ENCODE results near the gene PLXNA4. TPM values are rescaled to one million over a fixed set of nuclear protein-coding genes. Genes with fewer than 3 reads are reported as not detected.

Gene PLXNA4
- total RNA-seq, 2 donors from 2014 or later = 24.0 to 42.7 TPM

DNA sequence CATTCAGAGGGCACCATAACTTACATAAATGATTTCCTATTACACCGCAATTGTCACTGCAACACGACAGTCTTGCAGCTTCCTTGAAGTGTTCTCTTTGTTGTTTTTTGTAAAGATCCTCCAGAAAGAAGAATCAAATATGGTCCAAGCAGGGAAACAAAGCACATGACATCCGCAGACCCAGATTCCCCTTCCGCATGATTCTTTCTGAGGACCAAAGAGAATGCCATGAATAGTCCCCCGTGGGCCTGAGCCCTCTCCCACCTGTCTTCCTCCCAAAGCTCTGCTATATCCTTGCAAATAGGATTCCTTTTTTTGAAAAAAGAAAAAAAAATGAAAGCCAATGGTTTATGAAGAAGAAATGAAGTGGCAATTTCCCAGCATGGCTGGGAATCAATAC lies 10.8 kb downstream of the PLXNA4 start:
- peaks cover 15% of the 10 kb centered on the region for H3K4me1 ChIP-seq (ENCODE audit: control insufficient read depth, insufficient read depth, low read length)
- H3K27me3 ChIP-seq (ENCODE audit: control insufficient read depth, insufficient read depth, low read length, poor library complexity, severe bottlenecking) = peaks cover 33% of the 10 kb centered on the region
- peaks cover 13% of the 10 kb centered on the region for H3K36me3 Mint-ChIP-seq (ENCODE audit: low read depth)
- H3K9me3 ChIP-seq (ENCODE audit: control insufficient read depth, low read length) = no peaks in the 10 kb centered on the region
- 88 to 90% methylated on average over 5 of the region's 5 CpGs for WGBS, 2 experiments (ENCODE audit: insufficient coverage in 1 of 2, insufficient read length in 1 of 2)
- H3K9me3 Mint-ChIP-seq = no peaks in the 10 kb centered on the region
- H3K4me3 Mint-ChIP-seq = no peak overlapping the region
- no peak overlapping the region for H3K4me3 ChIP-seq (ENCODE audit: low read length)
- peaks cover 7% of the 10 kb centered on the region for H3K36me3 ChIP-seq (ENCODE audit: control insufficient read depth, insufficient read depth, low read length)
- TF ChIP-seq, protein P1, sequence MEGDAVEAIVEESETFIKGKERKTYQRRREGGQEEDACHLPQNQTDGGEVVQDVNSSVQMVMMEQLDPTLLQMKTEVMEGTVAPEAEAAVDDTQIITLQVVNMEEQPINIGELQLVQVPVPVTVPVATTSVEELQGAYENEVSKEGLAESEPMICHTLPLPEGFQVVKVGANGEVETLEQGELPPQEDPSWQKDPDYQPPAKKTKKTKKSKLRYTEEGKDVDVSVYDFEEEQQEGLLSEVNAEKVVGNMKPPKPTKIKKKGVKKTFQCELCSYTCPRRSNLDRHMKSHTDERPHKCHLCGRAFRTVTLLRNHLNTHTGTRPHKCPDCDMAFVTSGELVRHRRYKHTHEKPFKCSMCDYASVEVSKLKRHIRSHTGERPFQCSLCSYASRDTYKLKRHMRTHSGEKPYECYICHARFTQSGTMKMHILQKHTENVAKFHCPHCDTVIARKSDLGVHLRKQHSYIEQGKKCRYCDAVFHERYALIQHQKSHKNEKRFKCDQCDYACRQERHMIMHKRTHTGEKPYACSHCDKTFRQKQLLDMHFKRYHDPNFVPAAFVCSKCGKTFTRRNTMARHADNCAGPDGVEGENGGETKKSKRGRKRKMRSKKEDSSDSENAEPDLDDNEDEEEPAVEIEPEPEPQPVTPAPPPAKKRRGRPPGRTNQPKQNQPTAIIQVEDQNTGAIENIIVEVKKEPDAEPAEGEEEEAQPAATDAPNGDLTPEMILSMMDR (conservative IDR thresholded peaks at IDR 0.05) = no peak
- DNase-seq = no peak
- no peak overlapping the region for H3K27ac Mint-ChIP-seq
- H3K27me3 Mint-ChIP-seq (ENCODE audit: insufficient read depth) = peaks cover 51% of the 10 kb centered on the region
- H3K27ac ChIP-seq (ENCODE audit: low read depth, low read length) = no peak overlapping the region
- peaks cover 37% of the 10 kb centered on the region for H3K4me1 Mint-ChIP-seq
- no peak overlapping the region for H3K9ac ChIP-seq (ENCODE audit: extremely low read depth, low read length, poor library complexity, severe bottlenecking)

DNA sequence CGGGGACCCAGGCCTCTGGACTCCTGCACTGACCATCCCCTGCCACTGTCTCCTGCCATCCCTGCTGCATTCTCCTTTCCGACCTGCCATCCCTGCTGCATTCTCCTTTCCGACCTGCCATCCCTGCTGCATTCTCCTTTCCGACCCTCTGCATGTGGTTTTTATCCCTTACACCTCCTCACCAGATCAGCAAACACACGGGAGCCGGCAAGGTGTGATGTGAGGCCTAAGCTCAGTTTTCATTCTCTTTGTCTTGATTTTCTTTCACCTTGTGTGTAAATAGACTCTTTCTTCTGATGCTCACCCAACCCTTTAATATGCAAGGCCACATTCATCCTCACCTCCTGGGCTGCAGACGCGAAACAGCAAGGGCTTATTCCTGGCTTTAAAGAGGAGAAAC lies 11.4 kb downstream of the PLXNA4 start:
- Histone ChIP-seq H3K9me3 (ENCODE audit: control insufficient read depth, low read length) (no peaks in the 10 kb centered on the region), H3K4me3 (ENCODE audit: low read length) (no peak overlapping the region), H3K9ac (ENCODE audit: extremely low read depth, low read length, poor library complexity, severe bottlenecking) (no peak overlapping the region), H3K27me3 (ENCODE audit: control insufficient read depth, insufficient read depth, low read length, poor library complexity, severe bottlenecking) (peaks cover 33% of the 10 kb centered on the region), H3K4me1 (ENCODE audit: control insufficient read depth, insufficient read depth, low read length) (peaks cover 15% of the 10 kb centered on the region), H3K36me3 (ENCODE audit: control insufficient read depth, insufficient read depth, low read length) (peaks cover 7% of the 10 kb centered on the region), H3K27ac (ENCODE audit: low read depth, low read length) (no peak overlapping the region)
- peaks cover 9% of the 10 kb centered on the region for H3K36me3 Mint-ChIP-seq (ENCODE audit: low read depth)
- no peak overlapping the region for H3K27ac Mint-ChIP-seq
- DNase-seq = peak; percentile 62
- H3K27me3 Mint-ChIP-seq (ENCODE audit: insufficient read depth) = peaks cover 56% of the 10 kb centered on the region
- peaks cover 35% of the 10 kb centered on the region for H3K4me1 Mint-ChIP-seq
- WGBS, 2 experiments (ENCODE audit: insufficient coverage in 1 of 2, insufficient read length in 1 of 2) = 30 to 41% methylated on average over 6 to 8 of the region's 8 CpGs
- H3K9me3 Mint-ChIP-seq = no peaks in the 10 kb centered on the region
- no peak overlapping the region for H3K4me3 Mint-ChIP-seq
- TF ChIP-seq, protein P1 (conservative IDR thresholded peaks at IDR 0.05) = no peak

DNA sequence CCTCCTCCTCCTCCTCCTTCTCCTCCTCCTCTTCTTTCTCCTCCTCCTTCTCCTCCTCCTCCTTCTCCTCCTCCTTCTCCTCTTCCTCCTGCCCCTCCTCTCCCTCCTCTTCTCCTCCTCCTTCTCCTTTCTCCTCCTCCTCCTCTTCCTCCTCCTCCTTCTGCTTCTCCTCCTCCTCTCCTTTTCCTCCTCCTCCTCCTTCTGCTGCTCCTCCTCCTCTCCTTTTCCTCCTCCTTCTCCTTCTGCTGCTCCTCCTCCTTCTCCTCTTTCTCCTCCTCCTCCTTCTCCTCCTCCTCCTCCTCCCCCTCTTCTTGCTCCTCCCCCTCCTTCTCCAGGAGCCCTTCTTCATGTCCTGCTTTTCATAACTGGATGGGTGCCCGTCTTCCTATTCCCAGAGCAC lies 12.2 kb downstream of the PLXNA4 start:
- Mint-ChIP-seq H3K27ac (no peak overlapping the region), H3K4me3 (no peak overlapping the region), H3K27me3 (ENCODE audit: insufficient read depth) (peaks cover 56% of the 10 kb centered on the region), H3K36me3 (ENCODE audit: low read depth) (peaks cover 7% of the 10 kb centered on the region), H3K9me3 (no peaks in the 10 kb centered on the region), H3K4me1 (peaks cover 40% of the 10 kb centered on the region)
- peaks cover 13% of the 10 kb centered on the region for H3K4me1 ChIP-seq (ENCODE audit: control insufficient read depth, insufficient read depth, low read length)
- DNase-seq = no peak
- no peak overlapping the region for H3K9ac ChIP-seq (ENCODE audit: extremely low read depth, low read length, poor library complexity, severe bottlenecking)
- H3K27me3 ChIP-seq (ENCODE audit: control insufficient read depth, insufficient read depth, low read length, poor library complexity, severe bottlenecking) = peaks cover 33% of the 10 kb centered on the region
- peaks cover 7% of the 10 kb centered on the region for H3K36me3 ChIP-seq (ENCODE audit: control insufficient read depth, insufficient read depth, low read length)
- H3K9me3 ChIP-seq (ENCODE audit: control insufficient read depth, low read length) = no peaks in the 10 kb centered on the region
- 78 to 100% methylated on average over 1 of the region's 1 CpG for WGBS, 2 experiments (ENCODE audit: insufficient coverage in 1 of 2, insufficient read length in 1 of 2)
- TF ChIP-seq, protein P1 (conservative IDR thresholded peaks at IDR 0.05) = no peak
- H3K4me3 ChIP-seq (ENCODE audit: low read length) = no peak overlapping the region
- no peak overlapping the region for H3K27ac ChIP-seq (ENCODE audit: low read depth, low read length)

Data from endodermal cell (in vitro differentiated cells).